Smooth muscle cell of the brain vasculature (primary cell): ENCODE results near the gene BPIFA2.
"Not testable (repeated sequence)": the region's sequence is repeated elsewhere in the genome, so short reads cannot be mapped to it uniquely, and the experiment has no call there.

Source experiments
- DNase-seq: peaks from one replicate; pipeline ENCODE4 v3.0.0-alpha.2; 2012; ENCODE audit warnings: low read depth, low spot score

Gene BPIFA2

DNA sequence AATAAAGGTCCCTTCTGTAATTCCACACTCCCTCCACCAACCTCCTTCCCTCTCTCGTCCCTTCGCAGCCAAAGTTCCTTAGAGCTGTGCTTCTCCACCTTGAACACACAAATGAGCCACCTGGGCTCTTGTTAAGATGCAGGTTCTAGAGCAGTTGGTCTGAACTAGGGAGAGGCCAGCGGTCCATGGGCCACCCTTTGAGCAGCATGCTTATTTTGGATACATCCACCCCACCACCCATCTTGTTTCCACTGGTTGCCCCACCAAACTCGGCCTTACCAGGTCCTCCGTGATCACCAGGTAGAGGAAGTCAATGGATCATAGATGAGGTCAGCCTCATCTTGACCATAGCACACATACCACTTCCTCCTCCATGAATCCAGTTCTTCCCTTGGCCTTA is 7.3 kb upstream of the BPIFA2 start:
- no peak for DNase-seq

DNA sequence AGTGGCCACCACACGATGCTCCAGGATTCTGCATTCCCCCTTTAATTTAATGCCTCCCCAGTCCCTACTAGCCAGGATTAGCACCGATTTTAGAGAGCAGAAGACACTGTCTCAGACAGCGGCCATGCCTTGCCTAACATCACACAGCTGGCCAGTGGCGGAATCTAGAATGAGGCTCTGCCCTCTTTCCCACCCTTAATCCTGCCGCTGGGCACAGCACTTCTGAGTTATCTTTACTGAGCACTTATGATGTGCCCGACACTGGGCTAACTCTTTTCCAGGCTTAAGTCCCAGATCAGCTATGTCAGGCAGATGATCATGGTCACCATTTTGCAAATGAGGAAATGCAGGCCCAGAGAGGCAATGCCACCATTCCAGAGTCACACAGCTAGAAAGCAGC is 5.6 kb upstream of the BPIFA2 start:
- no peak for DNase-seq

DNA sequence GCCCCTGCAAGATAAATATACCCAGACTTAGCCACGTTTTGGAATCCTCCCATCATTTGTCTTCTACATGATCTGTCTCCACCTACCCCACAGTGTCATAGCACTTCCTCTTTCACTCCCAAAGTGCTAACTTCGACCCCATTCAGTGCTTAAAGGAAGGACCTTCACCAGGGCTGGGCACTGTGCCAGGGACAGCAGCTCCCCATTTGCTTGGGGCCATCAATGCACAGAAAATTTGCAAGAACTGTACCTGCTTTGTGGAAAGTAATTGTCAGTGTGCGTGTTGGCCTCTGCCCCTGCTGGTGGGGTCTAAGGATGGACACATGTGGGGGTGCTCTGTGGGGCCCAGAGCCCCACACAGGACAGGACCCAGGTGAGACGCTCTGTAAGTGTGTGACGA is 5.2 kb upstream of the BPIFA2 start:
- DNase-seq: no peak

DNA sequence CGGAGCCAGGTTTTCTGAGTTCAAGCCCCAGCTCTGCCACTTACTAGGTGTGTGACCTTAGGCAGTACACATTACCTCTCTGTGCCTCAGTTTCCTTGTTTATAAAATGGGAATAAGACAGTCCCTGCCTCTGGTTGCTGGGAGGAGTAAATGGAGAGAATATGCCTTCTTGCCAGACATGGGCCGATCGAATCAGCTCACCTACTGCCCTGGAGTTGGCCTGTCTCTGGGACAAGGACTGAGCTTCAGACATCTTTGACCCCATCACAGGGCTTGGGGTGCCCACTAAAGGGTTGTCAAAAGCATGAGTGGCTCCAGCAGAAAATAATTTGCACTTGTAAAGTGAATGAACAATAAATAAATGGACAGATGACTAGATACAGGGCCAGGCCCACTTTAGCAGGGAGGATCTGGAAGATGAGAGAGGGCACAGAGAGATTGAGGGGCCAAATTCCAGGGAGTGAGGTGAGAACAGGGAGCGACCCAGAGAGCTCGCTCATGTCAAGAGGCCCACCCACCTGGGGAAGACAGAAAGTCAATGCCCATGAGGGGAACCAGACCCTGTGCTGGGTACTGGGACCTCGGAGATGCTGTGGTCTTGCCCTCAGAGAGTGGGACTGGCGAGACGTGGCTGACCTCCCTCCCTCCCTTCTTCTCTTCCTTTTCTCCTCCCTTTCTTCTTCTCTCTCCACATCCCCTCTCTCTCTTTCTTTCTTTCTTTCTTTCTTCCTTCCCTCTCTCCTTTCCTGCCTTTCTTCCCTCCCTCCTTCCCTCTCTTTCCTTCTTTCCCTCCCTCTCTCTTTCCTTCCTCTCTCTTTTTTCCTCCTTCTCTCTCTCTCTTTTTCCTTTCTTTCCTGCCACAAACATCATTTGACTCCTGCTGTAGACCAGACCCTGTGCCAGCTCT is 3.9 kb upstream of the BPIFA2 start:
- DNase-seq: no peak

DNA sequence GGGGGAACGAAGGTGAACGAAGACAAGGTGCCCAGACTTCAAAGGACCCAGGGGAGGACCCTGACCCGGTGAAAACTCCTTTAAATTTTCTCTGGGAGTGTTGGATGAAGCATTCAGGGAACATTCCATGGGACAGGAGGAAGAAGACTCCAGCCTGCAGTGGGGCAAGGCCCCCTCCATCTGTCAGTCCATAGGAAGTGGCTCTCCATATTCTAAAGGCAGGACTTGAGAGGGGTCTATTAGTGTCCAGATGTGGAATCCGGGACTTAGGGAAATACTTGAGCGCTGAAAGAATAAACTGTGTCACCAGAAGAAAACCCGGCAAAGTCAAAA is 3.2 kb upstream of the BPIFA2 start:
- DNase-seq: no peak

DNA sequence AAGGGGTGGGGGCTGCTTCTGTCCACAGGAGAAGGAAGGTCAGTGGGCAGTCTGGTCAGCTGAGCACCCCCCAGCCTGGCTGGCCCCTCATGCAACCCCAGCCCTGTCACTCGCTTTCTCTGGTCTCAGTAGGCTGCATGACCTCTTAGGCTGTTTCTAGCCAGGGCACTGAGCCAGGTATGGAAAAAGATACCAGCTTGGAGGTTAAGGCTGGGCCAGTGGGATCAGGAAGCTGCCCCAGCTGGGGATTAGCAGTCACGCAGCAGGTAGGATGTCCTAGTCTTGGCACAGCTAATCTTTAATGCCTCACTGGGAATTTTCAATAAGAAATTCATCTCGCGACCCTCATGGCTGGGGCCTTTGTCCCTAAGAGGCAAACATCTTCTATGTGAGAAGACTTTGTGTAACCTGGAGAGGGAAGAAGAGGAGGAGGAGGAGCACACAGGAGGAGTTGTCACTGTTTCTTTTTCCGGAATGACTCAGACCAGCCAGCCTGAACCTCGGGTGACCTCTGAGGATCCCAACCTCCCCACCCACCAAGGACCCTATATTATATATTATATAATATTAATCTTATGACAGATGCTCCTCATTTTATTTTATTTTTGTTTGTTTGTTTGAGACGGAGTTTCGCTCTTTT is 2.4 kb upstream of the BPIFA2 start:
- no peak for DNase-seq

DNA sequence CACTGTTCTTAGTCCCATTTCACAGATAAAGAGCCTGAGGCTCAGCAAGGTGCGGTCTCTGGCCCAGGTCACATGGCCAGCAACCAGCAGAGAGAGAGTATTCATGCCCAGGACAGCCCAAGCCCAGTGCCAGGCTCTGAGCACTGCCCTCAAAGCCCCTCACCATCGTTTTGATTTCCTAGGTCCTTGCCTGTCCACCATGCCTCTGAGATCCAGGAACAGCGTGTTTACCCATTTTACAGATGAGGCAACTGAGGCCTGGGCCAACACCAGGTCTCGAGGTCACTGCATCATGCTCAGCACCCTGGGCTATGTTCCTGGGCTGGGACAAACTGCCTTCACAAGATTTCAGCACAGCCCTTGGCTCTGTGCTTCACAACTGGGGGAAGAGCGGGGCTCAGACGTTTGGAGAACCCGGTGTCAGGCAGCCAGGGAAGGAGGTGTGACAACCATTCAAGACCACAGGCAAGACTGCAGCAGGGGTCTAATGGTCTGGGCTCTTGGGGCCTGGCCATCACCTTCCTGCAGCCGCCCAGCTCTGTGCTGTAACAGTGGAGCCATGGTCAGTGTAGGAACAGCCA is 1.3 kb upstream of the BPIFA2 start:
- no peak for DNase-seq

DNA sequence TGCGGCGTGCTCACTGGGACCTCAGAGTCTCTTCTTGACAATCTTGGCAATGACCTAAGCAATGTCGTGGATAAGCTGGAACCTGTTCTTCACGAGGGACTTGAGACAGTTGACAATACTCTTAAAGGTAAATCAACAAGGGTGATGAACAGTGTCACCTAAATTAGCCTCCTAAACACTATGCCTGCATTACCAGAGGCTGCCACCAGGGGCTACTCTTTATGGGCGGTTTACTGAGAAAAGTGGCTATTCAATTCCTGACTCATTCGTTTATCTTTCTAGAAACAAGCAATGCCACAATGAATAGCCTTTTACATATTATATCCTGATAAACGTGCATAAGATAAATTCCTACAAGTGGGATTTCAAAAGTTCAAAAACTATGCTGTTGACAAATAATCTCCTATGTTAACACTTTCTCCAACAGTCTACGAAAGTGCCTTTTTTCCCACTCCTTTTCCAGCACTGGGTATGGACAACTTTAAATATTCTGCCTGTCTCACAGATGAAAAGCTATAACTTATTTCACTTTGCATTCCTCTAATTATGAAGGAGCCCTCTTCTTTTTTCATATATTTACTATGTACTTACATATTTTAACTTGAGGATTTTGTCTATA is 1.3 kb downstream of the BPIFA2 start:
- DNase-seq: no peak

DNA sequence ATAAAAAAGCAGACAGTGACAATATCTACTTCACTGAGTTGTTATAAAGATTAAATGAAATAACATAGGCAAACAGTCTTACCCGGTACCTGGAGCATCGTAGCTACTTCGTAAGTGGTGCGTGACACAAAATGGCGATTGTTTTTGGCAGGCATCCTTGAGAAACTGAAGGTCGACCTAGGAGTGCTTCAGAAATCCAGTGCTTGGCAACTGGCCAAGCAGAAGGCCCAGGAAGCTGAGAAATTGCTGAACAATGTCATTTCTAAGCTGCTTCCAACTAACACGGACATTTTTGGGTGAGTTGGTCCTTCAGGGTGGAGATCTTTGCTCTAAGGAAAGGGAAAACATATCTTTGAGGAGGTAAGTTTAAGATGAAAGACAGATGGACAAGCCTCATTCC is 4.8 kb downstream of the BPIFA2 start:
- DNase-seq: no peak

DNA sequence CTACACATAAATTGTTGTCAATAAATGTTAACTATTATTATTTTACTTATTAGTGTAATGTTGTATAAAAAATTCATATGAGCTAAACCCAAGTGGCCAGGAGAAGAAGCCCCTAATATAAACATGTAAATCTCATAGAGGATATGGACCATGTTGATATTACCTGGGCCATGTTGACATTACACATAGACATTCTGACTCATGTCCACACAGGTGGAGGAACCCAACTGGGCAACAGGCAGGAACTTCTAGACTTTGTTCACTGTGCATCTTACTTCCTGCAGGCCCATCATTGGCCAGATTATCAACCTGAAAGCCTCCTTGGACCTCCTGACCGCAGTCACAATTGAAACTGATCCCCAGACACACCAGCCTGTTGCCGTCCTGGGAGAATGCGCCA is 7.2 kb downstream of the BPIFA2 start:
- no peak for DNase-seq

DNA sequence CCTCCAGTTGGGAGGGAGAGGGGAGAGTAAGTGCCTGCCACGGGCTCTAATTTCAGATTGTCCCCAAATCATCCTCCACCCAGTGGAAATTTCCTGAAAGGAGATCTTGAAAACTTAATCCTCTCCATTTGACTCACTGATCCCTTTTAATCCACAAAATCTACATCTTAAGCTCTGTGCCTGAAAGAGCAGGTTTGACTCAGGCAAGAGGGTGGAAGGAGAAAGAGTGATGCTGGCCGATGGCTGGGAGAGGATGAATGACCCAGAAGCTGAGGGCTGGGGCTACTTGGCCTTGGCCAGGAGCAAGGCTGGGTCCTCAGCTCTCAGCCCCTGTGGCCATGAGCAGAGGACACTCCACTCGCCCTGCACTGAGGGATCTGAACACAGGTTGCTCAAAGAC is 8.1 kb downstream of the BPIFA2 start:
- DNase-seq: no peak

DNA sequence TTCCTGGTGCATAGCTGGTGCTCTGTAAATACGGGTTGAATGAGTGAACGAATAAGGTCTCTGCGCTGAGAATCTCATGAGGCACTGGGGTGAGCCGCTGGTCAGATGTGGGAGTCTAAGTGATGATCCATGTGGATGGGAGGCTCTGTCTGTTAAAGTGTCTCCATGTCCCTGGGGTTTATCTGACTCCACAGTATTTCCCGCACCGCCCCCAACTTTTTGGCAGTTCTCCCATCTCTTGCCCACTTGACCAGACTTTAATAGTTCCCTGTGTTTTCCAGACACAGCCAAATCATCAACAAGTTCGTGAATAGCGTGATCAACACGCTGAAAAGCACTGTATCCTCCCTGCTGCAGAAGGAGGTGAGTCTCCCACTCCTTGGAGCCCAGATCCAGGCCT is 9.9 kb downstream of the BPIFA2 start:
- DNase-seq: no peak

DNA sequence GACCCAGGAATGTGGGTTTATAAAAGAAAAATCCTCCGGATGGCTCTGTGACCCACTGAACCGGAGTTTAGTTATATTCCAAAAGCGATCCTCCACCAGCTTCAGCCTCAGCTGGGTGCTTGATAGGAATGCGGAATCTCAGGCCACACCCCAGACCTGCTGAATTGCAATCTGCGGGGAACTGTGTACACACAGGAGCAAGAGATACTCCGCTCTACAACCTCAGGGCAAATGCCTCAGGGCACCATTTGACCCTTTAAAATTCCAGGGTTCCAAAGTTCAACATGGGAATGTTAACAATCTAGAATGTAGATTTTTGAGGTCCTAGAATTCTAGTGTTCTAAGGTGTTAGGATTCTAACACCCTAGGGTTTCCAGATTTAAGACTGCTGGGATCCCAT is 10.8 kb downstream of the BPIFA2 start:
- DNase-seq: no peak

DNA sequence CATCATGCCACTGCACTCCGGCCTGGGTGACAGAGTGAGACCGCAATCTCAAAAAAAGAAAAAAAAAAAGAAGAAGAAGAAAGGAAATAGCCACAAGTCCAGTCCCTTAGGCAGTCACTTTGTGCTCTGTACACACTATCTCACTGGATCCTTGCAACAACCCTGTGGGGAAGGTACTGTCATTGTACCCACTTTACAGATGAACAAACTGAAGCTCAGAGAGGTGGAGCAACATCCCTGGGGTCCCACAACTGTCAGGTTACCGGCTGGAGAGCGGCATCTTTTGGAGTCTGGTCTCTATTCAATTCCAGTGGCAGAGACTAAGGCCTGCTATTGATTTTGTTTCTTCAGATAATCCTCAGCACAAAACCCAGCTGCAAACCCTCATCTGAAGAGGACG is 12.2 kb downstream of the BPIFA2 start:
- no peak for DNase-seq

DNA sequence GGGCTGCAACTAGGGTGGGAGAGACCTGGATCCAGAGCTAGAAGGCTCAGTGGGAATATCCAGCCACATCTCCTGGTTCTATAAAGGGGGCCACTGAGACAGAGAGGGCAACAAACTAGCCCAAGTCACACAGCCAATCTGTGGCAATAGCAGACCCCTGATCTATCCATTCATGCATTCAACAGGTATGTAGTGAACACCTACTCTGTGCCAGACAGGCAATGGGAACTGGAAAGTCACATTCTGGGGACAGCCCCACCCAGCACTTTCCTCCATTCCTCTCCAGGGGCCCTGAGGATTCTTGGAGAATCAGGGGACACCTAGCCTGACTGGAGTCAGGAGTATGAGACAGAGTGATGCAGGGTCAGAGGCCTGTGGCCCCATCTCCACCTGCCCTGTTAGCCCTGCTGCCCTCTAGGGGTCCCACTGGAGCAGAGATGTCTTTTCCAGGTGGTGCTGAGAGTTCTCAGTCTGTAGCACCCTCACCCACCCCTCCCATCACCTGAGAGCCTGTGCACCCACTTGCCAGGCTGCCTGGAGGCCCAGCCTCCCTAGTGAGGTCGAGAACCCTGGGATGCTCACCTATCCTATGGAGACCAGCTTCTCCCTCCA is 13.6 kb downstream of the BPIFA2 start:
- no peak for DNase-seq

DNA sequence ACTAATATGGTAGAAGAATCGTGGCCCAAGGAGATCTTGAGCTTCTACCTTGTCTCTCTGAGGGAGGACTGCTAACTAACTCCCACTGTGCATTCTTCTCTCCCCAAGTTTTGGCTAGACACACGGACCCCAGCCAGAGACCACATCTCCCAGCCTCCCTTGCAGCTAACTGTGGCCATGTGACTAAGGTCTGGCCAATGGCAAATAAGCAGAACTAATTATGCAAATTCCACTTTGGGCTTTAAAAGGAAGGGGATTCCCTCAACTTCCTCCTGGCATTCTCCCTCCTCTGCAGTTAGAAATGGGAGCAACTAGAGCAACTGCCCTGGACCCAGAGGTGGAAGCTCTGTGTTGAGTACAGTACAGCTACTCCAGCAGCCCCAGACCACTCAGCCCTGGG is 15.4 kb downstream of the BPIFA2 start:
- DNase-seq: no peak

DNA sequence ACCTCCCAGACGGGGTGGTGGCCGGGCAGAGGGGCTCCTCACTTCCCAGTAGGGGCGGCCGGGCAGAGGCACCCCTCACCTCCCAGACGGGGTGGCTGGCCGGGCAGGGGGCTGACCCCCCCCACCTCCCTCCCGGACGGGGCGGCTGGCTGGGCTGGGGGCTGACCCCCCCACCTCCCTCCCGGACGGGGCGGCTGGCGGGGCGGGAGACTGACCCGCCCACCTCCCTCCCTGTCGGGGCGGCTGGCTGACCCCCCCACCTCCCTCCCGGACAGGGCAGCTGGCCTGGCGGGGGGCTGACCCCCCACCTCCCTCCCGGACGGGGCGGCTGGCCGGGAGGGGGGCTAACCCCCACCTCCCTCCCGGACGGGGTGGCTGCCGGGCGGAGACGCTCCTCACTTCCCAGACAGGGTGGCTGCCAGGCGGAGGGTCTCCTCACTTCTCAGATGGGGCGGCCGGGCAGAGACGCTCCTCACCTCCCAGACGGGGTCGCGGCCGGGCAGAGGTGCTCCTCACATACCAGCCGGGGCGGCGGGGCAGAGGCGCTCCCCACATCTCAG is 17.2 kb downstream of the BPIFA2 start:
- DNase-seq: not testable (repeated sequence)

DNA sequence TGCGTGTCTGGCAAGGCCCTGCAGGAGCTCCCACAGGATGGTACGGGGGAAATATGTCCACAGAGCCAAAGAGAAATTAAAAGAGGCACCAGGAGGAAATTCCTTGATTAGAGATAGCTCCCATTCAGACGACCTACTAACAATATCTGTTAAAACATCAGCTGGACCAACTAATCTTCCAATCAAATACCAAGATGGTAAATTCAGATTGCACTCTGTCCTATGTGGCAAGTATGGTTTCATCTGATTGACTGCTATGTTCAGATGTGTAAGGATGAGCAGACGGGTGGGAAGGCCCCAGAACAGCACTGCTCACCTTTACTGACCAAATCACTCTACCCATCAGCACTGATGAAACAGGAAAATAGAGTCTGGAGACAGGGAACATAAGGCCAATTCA is 19.5 kb downstream of the BPIFA2 start:
- no peak for DNase-seq

DNA sequence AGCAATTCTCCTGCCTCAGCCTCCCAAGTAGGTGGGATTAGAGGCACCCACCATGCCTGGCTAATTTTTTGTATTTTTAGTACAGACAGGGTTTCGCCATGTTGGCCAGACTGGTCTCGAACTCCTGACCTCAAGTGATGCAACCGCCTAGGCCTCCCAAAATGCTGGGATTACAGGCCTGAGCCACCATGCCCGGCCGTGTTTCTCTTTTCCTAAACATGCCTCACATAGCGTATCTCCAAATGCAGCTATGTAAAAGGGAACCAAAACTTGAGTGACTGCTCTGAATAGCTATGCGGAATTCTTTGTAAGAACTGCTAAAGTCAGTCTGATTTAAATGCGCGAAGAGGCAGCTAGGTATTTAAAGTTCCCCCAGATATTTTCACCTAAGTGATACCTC is 20.5 kb downstream of the BPIFA2 start:
- no peak for DNase-seq

DNA sequence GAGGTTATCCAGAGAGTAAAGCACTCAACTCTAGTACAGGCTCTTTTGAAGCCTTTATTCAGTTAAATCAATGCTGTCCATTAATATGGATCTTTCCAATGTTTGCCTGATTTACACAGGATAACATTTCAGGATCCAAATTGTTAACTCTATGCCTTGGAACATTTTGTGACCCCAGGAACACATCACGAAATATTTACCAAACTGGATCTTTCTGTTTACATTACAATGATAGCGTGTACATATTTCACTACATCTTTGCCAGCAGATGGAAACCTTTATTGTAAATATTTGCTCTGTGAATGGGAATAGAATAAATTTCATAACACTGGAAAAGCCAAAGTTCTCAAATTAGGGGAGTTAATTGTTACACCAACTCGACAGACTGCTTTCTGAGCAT is 23.5 kb downstream of the BPIFA2 start:
- no peak for DNase-seq

DNA sequence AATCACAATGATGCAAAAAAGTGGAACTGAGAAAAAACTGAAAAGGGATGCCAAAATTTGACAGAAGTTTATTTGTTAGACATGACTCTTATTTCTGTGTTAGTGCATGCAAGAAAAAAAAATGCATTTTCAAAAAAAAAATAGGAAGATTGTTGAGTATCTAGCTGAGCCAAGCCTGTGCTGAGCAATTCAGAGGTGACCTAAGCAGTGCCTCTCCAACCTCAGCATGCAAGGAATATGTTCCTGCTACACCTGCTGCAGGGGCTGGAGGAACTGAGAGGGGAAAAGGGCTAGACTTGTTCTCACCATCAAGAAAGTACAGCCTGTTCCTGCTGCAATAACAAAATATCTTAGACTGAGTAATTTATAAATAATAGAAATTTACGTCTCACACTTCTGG is 24.0 kb downstream of the BPIFA2 start:
- no peak for DNase-seq

DNA sequence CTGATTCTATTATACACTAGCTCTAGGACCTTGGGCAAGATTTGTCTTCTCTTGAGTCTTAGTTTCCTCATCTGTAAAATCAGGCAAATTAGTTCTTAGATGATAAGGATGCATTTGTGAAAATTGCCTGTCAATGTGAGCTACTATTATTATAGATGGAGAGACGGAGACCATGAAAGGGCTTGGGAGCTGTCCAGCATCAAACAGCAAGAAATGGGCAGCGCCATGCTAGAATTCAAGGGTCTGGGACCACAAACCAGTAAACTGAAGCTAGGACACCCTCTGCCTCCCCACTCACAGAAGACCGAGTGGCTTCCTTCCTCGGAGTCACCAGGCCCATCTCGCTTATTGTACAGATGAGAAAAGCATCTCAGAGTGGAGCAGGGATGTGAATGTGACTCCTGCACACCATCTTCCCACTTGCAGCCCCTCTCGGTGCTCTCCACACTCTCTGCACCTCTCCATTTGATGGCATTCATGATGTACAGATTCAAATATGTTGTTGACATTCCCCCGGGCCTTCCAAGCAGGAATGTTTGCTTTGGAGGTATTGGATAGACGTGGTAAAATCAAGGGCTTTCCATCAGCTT is 25.0 kb downstream of the BPIFA2 start:
- no peak for DNase-seq
